RWPE1 (cell line): ENCODE data around the gene CCNT2.

ENCODE experiments used
- CTCF ChIA-PET: fragments of 350-600 bp; sonication (Branson Sonifier 250); formaldehyde crosslinking; extraction: SDS; loops from one replicate; lab custom pipeline; 2021; lab: Yijun Ruan, JAX
- POLR2A ChIA-PET: fragments of 400-600 bp; formaldehyde crosslinking; extraction: SDS; loops from one replicate; lab custom pipeline; 2020; ENCODE audit warnings: antibody characterized with exemption; ENCODE audit not compliant: low non-redundant PET; lab: Yijun Ruan, JAX
- DNase-seq: peaks from one replicate; pipeline ENCODE4 v3.0.0; 2012; ENCODE audit warnings: low spot score
- H3K27ac ChIP-seq: fragments of 450-650 bp; 2 replicates; pipeline ENCODE4 v1.5.1; 2017
- CTCF ChIP-seq: fragments of 450-650 bp; conservative IDR thresholded peaks from 2 replicates; pipeline ENCODE4 v1.5.1; 2017; ENCODE audit warnings: low read depth, mild to moderate bottlenecking

Gene CCNT2

DNA sequence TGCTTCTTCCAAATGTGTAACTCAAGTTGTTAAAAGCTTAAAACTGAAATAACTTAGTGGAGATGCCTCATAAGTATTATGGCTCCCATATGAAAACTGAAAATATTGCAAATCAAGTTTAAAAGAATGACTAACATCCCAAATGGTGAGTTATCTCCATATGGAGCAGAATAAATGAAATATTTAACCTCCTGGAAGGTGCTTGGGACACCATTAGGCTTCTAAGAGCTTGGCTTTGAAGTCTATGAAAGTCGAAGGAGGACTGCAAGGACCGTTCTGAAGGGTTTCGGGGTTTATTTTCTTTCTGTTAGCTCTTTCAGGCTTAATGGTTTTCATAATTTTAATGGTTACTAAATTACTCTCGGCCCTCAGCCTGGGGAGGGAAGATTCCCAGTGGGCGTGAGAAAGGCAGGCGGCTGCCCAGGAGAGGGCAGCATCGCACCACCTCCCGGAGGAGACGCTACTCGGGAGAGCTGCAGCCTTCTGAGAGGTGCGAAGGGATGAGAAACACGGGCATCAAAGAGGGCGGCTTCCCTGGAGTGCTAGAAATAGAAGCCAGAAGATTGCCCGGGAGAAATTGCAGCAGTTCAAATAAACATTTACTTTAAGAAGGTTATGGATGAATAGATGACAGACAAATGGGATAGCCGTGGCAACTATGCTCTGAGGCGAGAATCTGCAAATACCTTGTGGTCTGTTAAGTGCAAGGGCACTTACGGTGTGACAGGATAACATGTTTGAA, 85.6 kb downstream of the CCNT2 start:
- POLR2A ChIA-PET: no interaction called here
- peak; percentile 86 for DNase-seq
- CTCF ChIA-PET: interaction anchor here (0.6 to 1.5 kb wide), 20 partner anchors 10 to 1607 kb away, joined by 3 to 31 read pairs (median 4); no protein-coding TSS in a partner anchor
- H3K27ac ChIP-seq: no peak overlapping the region
- TF ChIP-seq CTCF: peak; percentile 94

DNA sequence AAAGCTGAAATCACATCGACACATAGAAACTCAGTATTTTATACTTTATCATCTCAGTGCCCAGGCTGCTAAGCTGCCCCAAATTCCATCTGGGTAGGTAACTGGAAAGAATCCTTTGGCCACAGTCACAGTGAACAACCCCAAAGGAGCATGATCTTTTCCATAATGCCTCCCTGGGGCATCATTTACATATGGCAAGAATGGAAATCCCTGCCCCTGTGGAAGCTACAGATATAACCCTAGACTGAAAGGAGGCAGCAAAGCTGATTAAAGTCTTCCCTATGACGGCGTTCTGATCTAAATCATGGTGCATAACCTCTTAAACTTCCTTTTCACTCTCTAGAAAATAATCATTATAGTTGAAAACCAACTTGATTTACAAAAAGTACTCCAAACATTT, 87.1 kb downstream of the CCNT2 start:
- no peak for DNase-seq
- ChIA-PET POLR2A (no interaction called here), CTCF (interaction anchor here (0.5 kb wide), 1 partner anchor 1479 kb away, joined by 3 read pairs; no protein-coding TSS in a partner anchor)
- no peak overlapping the region for H3K27ac ChIP-seq
- no peak for TF ChIP-seq CTCF
